Glomerular visceral epithelial cell (primary cell): ENCODE data around the gene CRABP2.

Experiments used
- DNase-seq: peaks from one replicate; pipeline ENCODE4 v3.0.0-alpha.2; 2016; ENCODE audit errors: extremely low spot score

Gene CRABP2

GRCh38 chr1:156690675-156691036 is 14.7 kb downstream of the CRABP2 start:
- no peak for DNase-seq

DNA sequence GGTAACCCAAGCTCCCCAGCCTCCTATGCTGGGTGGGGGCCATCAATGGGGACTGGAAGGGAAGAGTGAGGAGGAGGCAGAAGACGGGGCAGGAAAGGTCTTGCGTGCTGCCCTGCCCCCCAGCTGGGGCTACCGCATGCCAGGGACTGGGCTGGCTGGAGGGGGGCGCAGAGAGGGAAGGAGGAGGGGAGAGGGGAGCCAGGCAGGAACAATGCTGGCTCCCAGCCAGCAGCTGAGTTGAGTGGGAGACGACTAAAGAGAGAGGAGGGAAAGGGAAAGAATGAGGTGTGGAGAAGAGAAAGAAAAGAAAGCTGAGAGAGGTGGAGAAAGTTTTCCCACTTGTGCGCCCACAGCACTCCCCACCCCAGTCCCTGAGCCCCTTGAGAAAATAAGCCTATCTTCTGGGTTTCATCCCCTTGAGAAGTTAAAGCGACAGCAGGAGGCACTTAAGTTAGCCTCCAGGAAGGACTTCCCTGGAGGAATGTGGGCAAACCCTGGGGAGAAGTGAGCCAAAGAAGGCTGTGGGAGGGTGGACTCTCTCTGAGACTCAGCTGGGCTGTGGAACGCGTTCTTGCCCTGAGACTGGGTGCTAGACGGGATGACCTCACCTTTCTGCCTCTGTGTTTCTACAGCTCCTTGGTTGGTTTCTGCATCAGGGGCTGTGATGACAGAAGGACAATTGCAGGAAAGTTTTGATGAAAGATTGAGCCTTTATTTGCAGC is 15.3 kb downstream of the CRABP2 start:
- DNase-seq = peak; percentile 34

- DNase-seq = peak; percentile 89
Observed at GRCh38 chr1:156689035-156689952, 16.1 kb downstream of the CRABP2 start.

DNA sequence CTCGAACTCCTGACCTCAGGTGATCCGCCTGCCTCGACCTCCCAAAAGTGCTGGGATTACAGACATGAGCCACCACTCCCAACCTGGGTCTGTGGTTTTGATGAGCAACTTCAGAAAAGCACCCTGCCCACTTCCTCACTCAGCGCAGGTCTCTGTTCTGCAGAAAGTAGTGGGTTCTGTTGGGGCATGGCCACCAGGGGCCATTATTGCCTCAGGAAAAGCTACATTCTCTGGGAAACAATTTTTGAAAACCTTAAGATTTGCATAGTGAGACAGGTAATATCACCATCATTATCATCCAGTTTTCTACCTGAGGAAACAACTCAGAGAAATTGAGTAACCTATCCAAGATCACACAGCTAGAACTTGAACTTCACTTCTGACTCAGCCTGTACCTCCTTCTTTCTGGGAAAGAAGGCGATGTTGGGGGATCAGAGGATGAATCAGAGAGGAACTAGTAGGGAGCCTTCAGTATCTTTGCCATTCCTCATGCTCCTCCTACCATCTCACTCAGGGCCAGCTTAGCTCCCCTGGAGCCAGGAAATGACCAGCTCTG is 21.1 kb downstream of the CRABP2 start:
- peak; percentile 56 for DNase-seq

DNA sequence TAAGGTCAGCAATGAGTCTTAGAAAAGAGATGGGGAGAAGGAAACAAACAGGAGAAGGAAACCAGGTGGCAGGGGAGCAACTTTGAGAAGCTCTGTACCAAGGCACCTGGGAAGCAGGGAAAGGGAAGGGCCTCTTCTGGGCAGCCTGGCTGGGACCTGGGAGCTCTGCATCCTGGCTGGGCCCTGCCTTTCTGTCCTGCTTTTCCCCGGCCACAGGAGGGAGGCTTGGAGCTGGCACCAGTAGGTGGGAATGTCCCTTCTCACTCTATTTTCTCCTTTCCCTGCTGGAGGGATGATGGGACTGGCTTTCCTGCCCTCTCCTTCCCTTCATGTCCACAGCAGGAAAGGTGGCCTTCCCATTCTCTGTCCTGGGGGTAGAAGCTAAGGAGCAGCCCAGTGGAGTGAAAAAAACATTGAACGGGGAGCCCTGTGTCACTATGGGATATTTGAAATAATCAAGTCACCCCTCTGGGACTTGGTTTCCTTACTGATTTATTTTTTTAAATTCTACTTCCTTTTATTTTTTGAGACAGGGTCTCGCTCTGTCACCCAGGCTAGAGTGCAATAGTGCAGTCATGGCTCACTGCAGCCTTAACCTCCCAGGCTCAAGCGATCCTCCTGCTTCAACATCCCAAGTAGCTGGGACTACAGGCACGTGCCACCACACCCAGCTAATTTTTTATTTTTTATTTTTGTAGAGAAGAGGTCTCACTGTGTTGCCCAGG is 23.1 kb downstream of the CRABP2 start:
- DNase-seq = no peak

GRCh38 chr1:156681196-156681960 is 24.0 kb downstream of the CRABP2 start:
- no peak for DNase-seq

GRCh38 chr1:156680056-156680455 is 25.3 kb downstream of the CRABP2 start:
- no peak for DNase-seq

DNA sequence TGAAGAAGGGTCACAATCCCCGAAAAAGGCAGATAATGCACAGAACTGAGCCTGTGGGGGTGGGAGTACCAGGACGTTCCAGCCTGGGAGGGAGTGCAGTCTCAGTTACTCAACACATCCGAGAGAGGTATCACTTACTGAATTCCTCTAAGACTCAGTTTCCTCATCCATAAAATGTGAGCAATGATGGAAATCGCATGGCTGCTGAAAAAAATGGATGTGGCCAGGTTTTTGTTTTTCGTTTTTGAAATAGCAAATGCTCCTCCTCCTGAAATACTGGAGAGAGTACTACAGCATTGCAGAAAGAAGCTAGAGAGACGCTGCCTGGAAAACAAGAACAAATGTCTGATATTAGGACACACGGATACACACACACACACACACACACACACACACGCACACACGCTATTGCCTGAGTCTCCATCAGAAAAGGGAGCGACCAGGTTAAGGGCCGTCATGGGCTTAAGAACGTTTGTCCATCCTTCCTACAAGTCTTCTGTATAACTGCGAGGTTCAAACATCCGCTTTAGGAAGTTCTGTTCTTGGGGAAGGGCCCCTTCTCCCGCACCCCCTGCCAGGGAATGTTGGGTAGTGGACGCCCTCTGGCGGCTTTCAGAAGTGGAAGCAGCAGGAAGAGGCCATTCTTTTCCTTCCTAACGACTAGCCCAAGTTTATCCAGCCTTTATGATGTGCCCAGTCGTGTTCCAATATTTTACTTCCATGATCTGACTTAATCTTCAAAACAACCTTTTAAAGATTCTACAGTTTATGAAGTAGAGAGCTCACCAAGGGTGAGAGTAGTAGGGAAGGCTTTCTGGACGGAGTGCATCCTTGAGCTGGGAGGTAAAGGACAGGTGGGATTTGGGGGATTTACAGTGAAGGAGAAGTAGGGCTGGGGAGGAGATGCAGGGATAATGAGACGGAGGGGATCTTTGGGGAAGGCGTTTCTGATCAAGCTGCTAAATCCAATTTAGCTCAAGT is 27.5 kb downstream of the CRABP2 start:
- DNase-seq = peak; percentile 75

- DNase-seq = peak; percentile 34
Observed at GRCh38 chr1:156676820-156677615, 28.4 kb downstream of the CRABP2 start, which contains the start of gene NES. Gene NES (minus strand): TSS chr1:156677407. CDS start chr1:156677264, 143 bp downstream.

DNA sequence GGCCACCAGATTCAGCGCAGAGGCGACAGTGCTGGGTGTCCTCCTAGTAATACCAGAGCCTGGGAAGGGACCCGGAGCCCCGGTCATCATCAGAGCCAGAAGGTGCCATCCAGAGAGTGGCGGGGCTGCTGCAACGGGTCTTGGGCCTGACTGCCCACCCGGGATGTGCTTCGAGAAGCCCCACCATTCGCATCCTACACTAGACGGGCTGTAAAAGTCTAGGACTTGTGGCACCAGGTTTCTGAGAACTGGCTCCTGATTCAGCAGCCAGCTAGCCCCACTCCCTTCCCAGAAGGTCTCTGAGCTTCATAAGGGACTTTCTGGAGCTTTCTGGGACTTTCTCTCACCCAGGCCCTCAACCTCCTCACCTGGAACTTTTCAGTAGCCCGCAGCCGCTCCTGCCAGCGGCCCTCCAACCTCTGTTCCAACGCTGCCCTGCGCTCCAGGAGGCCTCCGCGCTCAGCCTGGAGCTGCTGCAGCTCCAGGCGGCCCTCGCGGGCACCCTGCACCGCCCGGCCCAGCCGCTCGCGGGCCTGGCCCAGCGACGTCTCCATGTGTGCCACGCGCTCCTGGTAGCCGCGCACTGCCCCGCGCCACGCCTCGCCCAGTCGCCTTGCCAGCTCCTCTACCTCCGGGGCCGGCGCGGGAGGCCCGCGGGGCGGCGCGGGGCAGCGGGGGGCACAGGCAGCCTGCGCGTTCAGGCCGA is 29.1 kb downstream of the CRABP2 start:
- no peak for DNase-seq

DNA sequence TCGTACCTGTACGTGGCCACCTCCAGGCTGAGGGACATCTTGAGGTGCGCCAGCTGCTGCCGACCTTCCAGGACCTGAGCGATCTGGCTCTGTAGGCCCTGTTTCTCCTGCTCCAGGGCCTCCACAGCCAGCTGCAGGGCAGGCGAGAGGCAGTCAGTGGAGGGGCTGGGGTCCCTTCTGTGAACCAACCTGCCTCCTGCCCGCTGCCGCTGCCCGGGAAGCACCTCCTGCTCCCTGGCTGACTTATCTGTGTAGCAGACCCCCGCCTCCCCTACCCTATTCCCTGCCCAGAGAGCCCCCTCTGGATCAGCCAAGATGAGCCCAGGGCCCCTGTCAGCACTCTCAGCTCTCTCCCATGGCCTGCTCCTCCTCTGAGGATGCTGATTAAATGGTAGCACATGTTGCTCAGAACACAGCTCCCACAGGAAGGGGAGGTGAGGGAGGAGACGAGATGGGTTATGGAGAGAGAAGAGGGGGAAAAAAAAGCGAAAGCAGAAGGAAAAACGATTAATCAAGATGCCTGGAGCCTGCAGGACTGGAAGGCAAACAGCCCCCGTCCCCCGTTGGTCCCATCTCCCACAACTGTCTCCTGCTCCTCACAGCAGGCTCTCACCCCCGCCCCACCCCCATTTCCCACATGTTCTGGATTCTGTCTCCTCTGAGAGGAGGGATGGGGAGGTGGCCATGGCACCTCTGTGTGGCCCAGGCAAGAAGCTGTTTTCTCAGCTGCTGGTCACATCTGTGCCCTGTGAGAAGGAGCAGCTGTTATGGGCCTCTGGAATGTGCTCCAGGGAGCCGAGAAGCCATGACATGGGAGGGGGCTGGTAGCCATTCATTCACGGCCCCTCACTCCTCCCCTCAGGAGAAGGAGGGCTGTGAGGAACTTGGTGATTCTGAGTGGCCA is 29.9 kb downstream of the CRABP2 start:
- no peak for DNase-seq

DNA sequence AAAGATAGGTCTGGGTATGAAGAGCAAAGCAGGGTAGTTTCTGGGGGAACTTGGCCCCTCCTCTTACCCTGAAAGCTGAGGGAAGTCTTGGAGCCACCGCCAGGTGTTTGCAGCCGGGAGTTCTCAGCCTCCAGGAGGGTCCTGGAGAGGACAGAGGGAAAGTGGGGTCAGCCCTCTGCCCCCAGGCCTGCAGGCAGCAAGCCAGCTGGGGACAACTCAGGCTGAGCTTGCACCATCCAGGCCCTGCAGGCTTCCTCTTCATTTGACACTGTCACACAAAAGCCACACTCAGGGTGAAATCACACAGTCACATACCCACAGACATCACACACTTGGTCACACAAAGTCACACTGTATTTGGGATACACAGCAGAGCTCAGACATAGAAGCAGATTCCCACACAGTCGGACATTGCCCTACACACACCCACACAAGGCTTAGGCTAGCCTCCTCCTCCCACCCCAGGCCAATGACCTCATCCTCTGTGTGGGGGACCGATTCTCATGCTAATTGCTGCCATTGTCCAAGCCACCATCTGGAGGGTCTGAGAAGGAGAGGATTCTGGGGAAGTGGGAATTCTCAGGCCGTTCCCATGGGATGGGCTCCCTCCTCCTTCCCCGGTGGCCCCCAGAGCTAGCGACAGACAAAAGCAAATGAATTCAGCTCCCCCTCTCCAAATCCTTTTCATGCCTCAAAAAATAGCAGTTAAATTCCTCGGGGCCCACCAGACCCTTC is 31.8 kb downstream of the CRABP2 start:
- peak; percentile 51 for DNase-seq

- no peak for DNase-seq
Observed at GRCh38 chr1:156671804-156672203, 33.6 kb downstream of the CRABP2 start.

- no peak for DNase-seq
Observed at GRCh38 chr1:156670791-156671190, 34.6 kb downstream of the CRABP2 start.

GRCh38 chr1:156670359-156670758 is 35.0 kb downstream of the CRABP2 start:
- no peak for DNase-seq

GRCh38 chr1:156669794-156670193 is 35.6 kb downstream of the CRABP2 start:
- DNase-seq = no peak
